A673 (cell line): ENCODE results near the gene ALDH1B1. TPM values are rescaled to one million over a fixed set of nuclear protein-coding genes. Genes with fewer than 3 reads are reported as not detected.

ENCODE experiments used
- BruUV-seq: library from RNA; stranded (reverse); fragments of 400-500 nt; replicated peaks from 2 replicates; lab custom pipeline; 2021; lab: Mats Ljungman, UMichigan
- CTCF ChIA-PET: fragments of 300-600 bp; sonication (Branson Sonifier 250); formaldehyde crosslinking; loops from one replicate; lab custom pipeline; 2022; ENCODE audit warnings: antibody characterized with exemption; lab: Charles Lee
- POLR2A ChIA-PET: fragments of 300-600 bp; sonication (Branson Sonifier 250); formaldehyde crosslinking; loops from one replicate; lab custom pipeline; 2022; ENCODE audit warnings: antibody characterized with exemption; ENCODE audit not compliant: low non-redundant PET; lab: Charles Lee
- DNase-seq: peaks from one replicate; pipeline ENCODE4 v3.0.0-alpha.2; 2015; ENCODE audit warnings: low spot score
- H3K27ac ChIP-seq: fragments of 200-600 bp; sonication (generic); 2 replicates; pipeline ENCODE4 v1.5.1; 2016; ENCODE audit warnings: mixed run types, low read depth, mild to moderate bottlenecking, mixed read lengths, antibody characterized with exemption, low read length; ENCODE audit not compliant: poor library complexity, severe bottlenecking
- H3K27me3 ChIP-seq: fragments of 200-600 bp; sonication (generic); replicated peaks from 2 replicates; pipeline ENCODE4 v1.6.1; 2017; ENCODE audit warnings: mixed run types, low read depth, mild to moderate bottlenecking, mixed read lengths, antibody characterized with exemption, low read length; ENCODE audit not compliant: insufficient read depth, poor library complexity
- H3K36me3 ChIP-seq: fragments of 200-600 bp; sonication (generic); 2 replicates; pipeline ENCODE4 v1.6.1; 2016; ENCODE audit warnings: mixed run types, mild to moderate bottlenecking, mixed read lengths, antibody characterized with exemption, low read length; ENCODE audit not compliant: insufficient read depth, poor library complexity, severe bottlenecking
- H3K4me1 ChIP-seq: fragments of 200-600 bp; sonication (generic); 2 replicates; pipeline ENCODE4 v1.6.1; 2017; ENCODE audit warnings: mixed run types, mild to moderate bottlenecking, mixed read lengths, antibody characterized with exemption, low read length; ENCODE audit not compliant: insufficient read depth, poor library complexity, severe bottlenecking
- H3K4me3 ChIP-seq: fragments of 200-600 bp; sonication (generic); 2 replicates; pipeline ENCODE4 v1.5.1; 2016; ENCODE audit warnings: low read depth, mixed run types, mild to moderate bottlenecking, mixed read lengths, low read length; ENCODE audit not compliant: poor library complexity, severe bottlenecking
- H3K9me3 ChIP-seq: fragments of 200-600 bp; sonication (generic); 2 replicates; pipeline ENCODE4 v1.6.1; 2016; ENCODE audit warnings: mixed run types, low read depth, mild to moderate bottlenecking, mixed read lengths, antibody characterized with exemption, low read length; ENCODE audit not compliant: poor library complexity, severe bottlenecking
- EZH2 ChIP-seq: fragments of 200-600 bp; sonication (generic); IDR thresholded peaks from 2 replicates; pipeline ENCODE4 v1.6.1; 2017; ENCODE audit warnings: borderline replicate concordance, low read depth, mild to moderate bottlenecking, mixed read lengths, antibody characterized with exemption, low read length; ENCODE audit not compliant: poor library complexity, severe bottlenecking
- intact Hi-C: fragments of 100-400 bp; cut with micrococcal nuclease; formaldehyde crosslinking; loops from one replicate; pipeline ENCODE4 v1.10.0; 2022; ENCODE audit not compliant: unreplicated experiment
- total RNA-seq: library from RNA; stranded (reverse); gene quantifications from 2 replicates; pipeline ENCODE4 v1.2.3, GENCODE V29; 2021
- TF ChIP-seq, protein P1 (sequence below): fragments of 300-800, 200-600 bp; sonication (generic); conservative IDR thresholded peaks from 2 replicates; pipeline ENCODE4 v1.5.1; 2017; ENCODE audit warnings: low read depth, mild to moderate bottlenecking, antibody characterized with exemption, low read length, moderate library complexity, mixed read lengths

The ALDH1B1 gene
- total RNA-seq, 1 experiment from 2014 or later, result 29.0 TPM

DNA sequence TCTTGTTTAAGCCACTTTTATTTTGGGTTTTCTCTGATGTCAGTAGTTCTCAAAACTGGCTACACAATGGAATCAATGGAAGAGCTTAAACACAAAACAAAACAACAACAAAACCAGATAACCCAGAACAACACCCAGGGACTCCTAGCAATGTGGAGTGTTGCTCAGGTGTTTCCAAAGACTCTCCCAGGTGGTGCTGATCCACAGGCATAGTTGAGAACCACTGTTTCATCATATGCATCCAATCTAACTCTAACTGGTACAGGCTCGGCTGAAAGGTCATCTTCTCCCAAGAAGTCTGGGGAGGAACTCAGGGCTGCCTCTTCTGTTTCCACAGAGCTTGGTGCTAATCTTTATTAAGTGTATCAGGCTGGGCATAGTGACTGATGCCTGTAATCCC, 5.4 kb upstream of the ALDH1B1 start:
- no peaks in the 10 kb centered on the region for H3K27me3 ChIP-seq
- H3K4me3 ChIP-seq, result no peak overlapping the region
- peak overlapping the region; percentile 32 for H3K27ac ChIP-seq
- no peak for TF ChIP-seq EZH2
- TF ChIP-seq, protein P1, sequence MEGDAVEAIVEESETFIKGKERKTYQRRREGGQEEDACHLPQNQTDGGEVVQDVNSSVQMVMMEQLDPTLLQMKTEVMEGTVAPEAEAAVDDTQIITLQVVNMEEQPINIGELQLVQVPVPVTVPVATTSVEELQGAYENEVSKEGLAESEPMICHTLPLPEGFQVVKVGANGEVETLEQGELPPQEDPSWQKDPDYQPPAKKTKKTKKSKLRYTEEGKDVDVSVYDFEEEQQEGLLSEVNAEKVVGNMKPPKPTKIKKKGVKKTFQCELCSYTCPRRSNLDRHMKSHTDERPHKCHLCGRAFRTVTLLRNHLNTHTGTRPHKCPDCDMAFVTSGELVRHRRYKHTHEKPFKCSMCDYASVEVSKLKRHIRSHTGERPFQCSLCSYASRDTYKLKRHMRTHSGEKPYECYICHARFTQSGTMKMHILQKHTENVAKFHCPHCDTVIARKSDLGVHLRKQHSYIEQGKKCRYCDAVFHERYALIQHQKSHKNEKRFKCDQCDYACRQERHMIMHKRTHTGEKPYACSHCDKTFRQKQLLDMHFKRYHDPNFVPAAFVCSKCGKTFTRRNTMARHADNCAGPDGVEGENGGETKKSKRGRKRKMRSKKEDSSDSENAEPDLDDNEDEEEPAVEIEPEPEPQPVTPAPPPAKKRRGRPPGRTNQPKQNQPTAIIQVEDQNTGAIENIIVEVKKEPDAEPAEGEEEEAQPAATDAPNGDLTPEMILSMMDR, result no peak
- POLR2A ChIA-PET, result no interaction called here
- H3K9me3 ChIP-seq, result no peaks in the 10 kb centered on the region
- BruUV-seq, result no TSS peak
- no peak for DNase-seq
- peaks cover 21% of the 10 kb centered on the region for H3K4me1 ChIP-seq
- CTCF ChIA-PET, result interaction anchor here (0.6 kb wide), 3 partner anchors 73 to 703 kb away, joined by 3 to 5 read pairs (median 3); no protein-coding TSS in a partner anchor
- H3K36me3 ChIP-seq, result no peaks in the 10 kb centered on the region
- intact Hi-C loops, result no loop called here

DNA sequence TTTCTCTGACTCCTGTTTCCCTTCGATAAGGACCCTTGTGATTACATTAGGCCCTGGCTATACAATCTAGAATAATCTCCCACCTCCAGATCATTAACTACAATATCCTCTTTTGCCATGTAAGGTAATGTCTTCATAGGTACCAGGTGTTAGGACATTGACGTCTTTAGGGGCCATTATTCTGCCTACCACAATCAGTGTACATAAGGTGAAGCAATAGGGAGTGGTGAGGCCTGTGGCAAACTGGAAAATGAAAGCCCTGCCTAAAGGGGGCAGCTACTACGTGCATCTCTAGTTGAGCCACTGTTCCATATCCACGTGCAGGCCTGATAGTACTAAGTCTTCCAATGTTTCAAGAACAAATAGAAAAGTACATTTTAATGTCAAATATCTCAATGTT, 4.8 kb upstream of the ALDH1B1 start:
- BruUV-seq, result no TSS peak
- H3K27me3 ChIP-seq, result no peaks in the 10 kb centered on the region
- H3K4me3 ChIP-seq, result no peak overlapping the region
- ChIA-PET CTCF (no interaction called here), POLR2A (no interaction called here)
- H3K36me3 ChIP-seq, result no peaks in the 10 kb centered on the region
- no peaks in the 10 kb centered on the region for H3K9me3 ChIP-seq
- intact Hi-C loops, result no loop called here
- TF ChIP-seq EZH2, result no peak
- TF ChIP-seq, protein P1, result no peak
- peaks cover 21% of the 10 kb centered on the region for H3K4me1 ChIP-seq
- H3K27ac ChIP-seq, result no peak overlapping the region
- no peak for DNase-seq

DNA sequence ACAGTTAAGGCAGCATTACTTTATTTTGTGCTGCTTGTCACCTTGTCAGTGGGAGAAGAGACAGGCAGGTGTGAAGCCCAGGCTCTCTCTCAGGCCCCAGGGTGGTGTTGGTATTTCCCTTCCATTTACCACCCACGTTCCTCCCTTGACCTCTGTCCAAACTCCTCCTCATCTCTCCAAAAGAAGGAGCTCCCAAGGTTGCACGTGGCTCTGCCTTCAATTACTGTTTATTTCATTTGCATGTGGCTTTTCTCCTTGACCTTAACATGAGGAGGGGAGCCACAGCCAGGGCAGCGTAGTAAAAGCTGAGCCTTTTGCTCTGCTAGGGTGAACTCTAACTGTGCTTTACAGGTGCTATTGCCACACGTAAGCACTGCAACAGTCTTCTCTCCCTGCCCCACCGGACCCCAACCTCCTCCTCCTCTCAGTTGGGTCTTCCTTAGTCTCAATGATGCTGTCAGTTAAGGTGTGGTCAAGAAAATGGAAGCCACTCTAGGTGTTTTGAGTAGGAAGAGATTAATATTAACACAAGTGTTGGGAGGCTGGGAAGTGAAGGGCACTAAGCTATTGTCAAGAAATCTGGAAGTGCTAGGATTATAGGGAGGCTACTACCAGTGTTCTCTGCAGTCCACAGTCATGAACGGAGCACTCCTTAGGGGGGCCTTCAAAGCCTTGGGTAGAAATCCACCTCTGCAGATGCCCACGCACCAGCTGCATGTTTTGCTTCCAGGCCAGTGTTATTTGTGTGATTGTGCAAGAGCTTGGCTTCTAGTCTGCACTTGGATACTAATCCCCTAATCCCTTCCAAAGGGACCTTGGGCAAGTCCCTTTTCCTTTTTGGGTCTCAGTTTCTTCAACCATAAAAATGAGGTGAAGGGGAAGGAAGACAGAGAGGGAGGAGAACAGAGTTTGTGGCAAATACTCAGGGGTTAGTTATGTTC, 3.9 kb upstream of the ALDH1B1 start:
- ChIA-PET CTCF (no interaction called here), POLR2A (no interaction called here)
- Histone ChIP-seq H3K36me3 (no peaks in the 10 kb centered on the region), H3K4me1 (peaks cover 24% of the 10 kb centered on the region), H3K4me3 (no peak overlapping the region), H3K9me3 (no peaks in the 10 kb centered on the region), H3K27ac (no peak overlapping the region), H3K27me3 (no peaks in the 10 kb centered on the region)
- intact Hi-C loops, result no loop called here
- DNase-seq, result peak; percentile 59
- no TSS peak for BruUV-seq
- no peak for TF ChIP-seq EZH2
- TF ChIP-seq, protein P1, result no peak
